ENCODE measurements around the gene ZNF8.
"Not testable (repeated sequence)": the region's sequence is repeated elsewhere in the genome, so short reads cannot be mapped to it uniquely, and the experiment has no call there.

The ZNF8 gene

DNA sequence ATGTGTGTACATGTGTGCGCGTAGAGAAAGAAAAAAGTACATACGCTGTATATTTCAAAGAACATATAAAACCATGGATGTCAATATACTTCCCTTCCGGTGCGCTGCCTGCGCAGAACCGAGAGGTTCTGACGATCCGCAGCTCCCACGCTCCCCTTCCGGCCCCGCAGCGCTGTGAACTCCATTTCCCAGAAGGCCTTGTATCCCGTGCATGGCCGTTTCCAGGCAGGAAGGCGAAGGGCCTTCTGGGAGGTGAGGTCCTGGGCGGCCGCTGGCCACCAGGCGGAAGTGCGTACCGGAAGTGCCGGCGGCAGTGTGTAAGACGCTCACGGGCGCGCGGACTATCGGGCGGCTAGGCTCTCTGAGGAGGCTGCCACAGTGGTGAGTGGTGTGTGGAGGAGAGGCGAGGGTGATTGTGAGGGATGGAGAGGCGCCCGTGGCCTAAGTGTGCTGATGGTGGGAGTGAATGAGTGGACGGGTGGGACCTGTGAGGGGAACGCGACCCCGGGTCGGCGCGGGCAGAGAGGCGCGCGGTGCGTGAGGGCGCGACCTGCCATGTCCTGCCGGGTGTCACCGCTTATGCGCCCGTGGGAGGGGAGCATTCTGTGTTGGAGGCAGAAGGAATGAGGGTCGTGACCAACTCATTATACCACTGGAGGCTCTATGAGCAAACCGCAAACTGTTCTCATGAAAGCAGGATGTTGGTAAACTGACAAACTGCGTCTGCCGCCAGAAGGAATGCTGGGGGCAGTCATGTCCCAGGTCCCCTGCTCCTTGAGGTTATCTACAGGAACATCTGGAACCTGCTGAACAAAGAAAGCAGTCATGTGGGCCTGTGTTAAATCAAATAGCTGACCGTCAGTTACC, 26.5 kb downstream of the ZNF8 start, which contains the start of gene ERVK3-1:
TSS of gene ERVK3-1 (plus strand) at position 313 of the 867 bp plus-strand sequence. CDS start 6,792 bp downstream, outside the sequence.
- CTCF ChIA-PET, result no interaction called here
- POLR2A ChIA-PET (ENCODE audit: low non-redundant PET), result no interaction called here
- TF ChIP-seq, protein P1, sequence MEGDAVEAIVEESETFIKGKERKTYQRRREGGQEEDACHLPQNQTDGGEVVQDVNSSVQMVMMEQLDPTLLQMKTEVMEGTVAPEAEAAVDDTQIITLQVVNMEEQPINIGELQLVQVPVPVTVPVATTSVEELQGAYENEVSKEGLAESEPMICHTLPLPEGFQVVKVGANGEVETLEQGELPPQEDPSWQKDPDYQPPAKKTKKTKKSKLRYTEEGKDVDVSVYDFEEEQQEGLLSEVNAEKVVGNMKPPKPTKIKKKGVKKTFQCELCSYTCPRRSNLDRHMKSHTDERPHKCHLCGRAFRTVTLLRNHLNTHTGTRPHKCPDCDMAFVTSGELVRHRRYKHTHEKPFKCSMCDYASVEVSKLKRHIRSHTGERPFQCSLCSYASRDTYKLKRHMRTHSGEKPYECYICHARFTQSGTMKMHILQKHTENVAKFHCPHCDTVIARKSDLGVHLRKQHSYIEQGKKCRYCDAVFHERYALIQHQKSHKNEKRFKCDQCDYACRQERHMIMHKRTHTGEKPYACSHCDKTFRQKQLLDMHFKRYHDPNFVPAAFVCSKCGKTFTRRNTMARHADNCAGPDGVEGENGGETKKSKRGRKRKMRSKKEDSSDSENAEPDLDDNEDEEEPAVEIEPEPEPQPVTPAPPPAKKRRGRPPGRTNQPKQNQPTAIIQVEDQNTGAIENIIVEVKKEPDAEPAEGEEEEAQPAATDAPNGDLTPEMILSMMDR (conservative IDR thresholded peaks at IDR 0.05; ENCODE audit: low read depth), result no peak
- peak within 1 kb of the TSS; percentile 73 for H3K27ac ChIP-seq
- peak; percentile 96 for DNase-seq (ENCODE audit: low spot score)

DNA sequence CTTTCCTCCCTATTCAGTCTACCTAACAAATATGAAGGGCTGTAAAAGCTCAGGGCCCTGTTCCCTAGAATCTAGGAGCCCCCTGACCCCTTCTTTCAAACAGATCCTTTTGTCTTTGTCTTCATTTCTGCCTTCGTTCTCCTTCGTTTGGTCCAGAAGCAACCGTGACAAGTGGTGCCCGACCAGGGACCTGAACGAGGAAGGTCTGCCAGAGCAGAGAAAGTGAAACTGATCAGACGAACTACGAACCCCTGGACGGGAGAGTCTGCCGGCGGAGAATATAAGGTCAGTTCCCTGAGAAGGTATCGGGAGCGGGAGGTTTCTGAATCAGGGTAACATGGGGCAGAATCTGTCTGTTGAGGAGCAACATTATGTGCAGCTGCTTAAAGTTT, 27.2 kb downstream of the ZNF8 start:
- H3K27ac ChIP-seq, result peak overlapping the region; percentile 73
- ChIA-PET CTCF (no interaction called here), POLR2A (ENCODE audit: low non-redundant PET) (interaction anchor here (0.6 kb wide), 1 partner anchor 15 kb away, joined by 3 read pairs; no protein-coding TSS in a partner anchor)
- TF ChIP-seq, protein P1 (conservative IDR thresholded peaks at IDR 0.05; ENCODE audit: low read depth), result no peak
- DNase-seq (ENCODE audit: low spot score), result no peak

DNA sequence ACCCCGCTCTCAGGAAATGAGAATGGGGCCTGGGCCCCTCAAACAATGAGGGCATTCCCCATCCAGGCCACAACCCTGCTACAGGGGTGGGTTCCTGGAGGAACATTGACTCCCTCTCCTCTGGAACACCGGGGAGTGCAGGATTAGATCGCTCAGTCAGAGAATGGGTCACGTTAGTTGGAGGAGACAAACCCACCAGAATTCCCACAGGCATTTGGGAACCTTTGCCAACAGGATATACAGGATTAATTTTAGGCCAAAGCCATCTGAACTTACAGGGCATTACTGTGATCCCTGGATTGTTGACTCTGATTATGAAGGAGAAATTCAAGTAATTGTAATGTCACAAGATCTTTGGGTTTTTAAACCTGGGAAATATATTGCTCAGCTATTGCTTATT, 29.0 kb downstream of the ZNF8 start:
- TF ChIP-seq, protein P1 (conservative IDR thresholded peaks at IDR 0.05; ENCODE audit: low read depth), result no peak
- ChIA-PET CTCF (no interaction called here), POLR2A (ENCODE audit: low non-redundant PET) (no interaction called here)
- DNase-seq (ENCODE audit: low spot score), result no peak
- no peak overlapping the region for H3K27ac ChIP-seq

DNA sequence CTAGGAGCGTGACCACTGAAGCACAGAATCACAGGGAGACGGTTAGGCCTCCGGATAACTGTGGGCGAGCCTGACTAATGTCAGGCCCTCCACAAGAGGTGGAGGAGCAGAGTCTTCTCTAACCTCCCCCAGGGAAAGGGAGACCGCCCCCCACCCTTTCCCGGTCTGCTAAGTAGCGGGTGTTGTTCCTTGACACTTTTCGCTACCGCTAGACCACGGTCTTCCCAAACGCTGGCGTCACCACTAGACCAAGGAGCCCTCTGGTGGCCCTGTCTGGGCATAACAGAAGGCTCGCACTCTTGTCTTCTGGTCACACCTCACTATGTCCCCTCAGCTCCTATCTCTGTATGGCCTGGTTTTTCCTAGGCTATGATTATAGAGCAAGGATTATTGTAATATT, 31.9 kb downstream of the ZNF8 start:
- TF ChIP-seq, protein P1 (conservative IDR thresholded peaks at IDR 0.05; ENCODE audit: low read depth), result peak; percentile 26; the same call in 1 of the 2 replicates
- CTCF ChIA-PET, result interaction anchor here (0.6 kb wide), 1 partner anchor 82 kb away, joined by 3 read pairs; the partner anchor contains the start of gene ZNF544
- POLR2A ChIA-PET (ENCODE audit: low non-redundant PET); DNase-seq (ENCODE audit: low spot score); H3K27ac ChIP-seq: not testable (repeated sequence)

DNA sequence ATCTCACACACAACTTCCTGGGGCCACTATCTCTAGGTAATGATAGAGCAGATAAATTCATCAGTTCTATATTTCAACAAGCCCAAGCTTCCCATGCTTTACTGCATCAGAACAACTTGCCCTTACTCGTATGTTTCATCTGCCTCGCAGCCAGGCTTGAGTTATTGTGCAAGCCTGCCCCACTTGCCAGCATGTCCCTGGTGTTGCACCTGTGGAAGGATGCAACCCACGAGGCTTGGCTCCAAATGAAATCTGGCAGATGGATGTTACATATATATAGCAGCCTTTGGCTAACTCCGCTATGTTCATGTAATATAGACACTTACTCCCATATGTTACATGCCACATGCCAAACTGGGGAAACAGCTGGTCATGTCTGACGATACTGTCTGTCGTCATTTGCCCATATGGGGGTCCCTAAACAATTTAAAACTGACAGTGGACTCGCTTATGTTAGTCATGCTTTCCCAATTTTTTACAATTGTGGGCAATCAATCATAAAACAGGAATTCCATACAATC, 32.6 kb downstream of the ZNF8 start:
- no peak for DNase-seq (ENCODE audit: low spot score)
- no peak overlapping the region for H3K27ac ChIP-seq
- TF ChIP-seq, protein P1 (conservative IDR thresholded peaks at IDR 0.05; ENCODE audit: low read depth), result no peak
- ChIA-PET POLR2A (ENCODE audit: low non-redundant PET) (no interaction called here), CTCF (interaction anchor here (0.6 kb wide), 2 partner anchors 83 to 125 kb away, joined by 3 to 4 read pairs; partner anchors contain the start of gene ZNF544)

DNA sequence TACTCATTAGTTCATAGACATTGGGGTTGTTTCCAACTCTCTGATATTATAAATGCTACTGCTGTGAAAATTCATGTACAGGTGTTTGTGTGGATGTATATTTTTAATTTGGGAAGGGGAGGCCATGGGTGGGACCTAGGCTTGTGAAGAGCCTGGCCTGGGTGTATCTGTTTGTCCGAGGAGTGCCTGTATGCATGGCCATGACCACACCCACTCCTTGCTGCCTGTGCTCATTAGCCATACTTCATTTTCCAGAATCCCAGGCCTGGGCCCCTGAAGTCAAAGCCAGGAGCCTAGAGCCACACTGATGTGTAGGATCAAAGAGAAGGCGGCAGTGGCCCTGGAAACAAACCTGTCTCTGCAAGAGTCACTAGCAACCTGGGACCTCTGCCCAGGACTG, 36.8 kb downstream of the ZNF8 start:
- H3K27ac ChIP-seq, result no peak overlapping the region
- no peak for DNase-seq (ENCODE audit: low spot score)
- CTCF ChIA-PET, result no interaction called here
- TF ChIP-seq, protein P1 (conservative IDR thresholded peaks at IDR 0.05; ENCODE audit: low read depth), result no peak
- POLR2A ChIA-PET (ENCODE audit: low non-redundant PET), result no interaction called here

All from RWPE1 (cell line).